GM18858 (cell line): ENCODE results near the gene MAPKAPK2.
"Not testable (repeated sequence)": the region's sequence is repeated elsewhere in the genome, so short reads cannot be mapped to it uniquely, and the experiment has no call there.

Experiments
- ATAC-seq: cut with Tn5 transposase; IDR thresholded peaks from one replicate; pipeline ENCODE4 v1.9.1; 2021; ENCODE audit not compliant: unreplicated experiment

The MAPKAPK2 gene

DNA sequence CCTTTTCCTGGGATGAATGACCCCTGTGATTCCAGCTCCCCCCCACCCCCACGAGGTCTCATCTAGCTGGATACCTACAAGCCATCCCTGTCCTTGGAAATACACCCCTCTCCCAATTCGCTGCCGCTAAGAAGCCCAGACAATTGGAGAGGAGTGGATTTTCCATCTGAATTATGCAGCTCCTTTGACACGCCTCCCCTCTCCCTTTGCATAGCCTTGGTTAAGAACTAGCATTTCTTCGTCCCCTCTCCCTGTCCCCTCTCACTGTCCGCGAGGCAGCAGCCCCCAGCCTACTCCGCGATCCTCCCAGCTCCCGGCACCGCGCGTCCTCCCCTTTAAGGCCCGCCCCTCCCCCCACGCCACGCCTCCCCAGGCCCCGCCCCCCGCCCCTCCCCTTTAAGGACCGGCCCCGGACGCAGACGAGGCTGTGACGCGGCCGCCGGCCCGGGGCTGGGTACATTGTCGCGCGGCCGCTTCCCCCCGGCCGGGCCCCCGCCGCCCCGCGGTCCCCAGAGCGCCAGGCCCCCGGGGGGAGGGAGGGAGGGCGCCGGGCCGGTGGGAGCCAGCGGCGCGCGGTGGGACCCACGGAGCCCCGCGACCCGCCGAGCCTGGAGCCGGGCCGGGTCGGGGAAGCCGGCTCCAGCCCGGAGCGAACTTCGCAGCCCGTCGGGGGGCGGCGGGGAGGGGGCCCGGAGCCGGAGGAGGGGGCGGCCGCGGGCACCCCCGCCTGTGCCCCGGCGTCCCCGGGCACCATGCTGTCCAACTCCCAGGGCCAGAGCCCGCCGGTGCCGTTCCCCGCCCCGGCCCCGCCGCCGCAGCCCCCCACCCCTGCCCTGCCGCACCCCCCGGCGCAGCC, at the start of gene MAPKAPK2:
TSS of gene MAPKAPK2 (plus strand) at position 428 of the 856 bp plus-strand sequence. CDS start at position 753, 325 bp downstream.
- ATAC-seq: no peak

DNA sequence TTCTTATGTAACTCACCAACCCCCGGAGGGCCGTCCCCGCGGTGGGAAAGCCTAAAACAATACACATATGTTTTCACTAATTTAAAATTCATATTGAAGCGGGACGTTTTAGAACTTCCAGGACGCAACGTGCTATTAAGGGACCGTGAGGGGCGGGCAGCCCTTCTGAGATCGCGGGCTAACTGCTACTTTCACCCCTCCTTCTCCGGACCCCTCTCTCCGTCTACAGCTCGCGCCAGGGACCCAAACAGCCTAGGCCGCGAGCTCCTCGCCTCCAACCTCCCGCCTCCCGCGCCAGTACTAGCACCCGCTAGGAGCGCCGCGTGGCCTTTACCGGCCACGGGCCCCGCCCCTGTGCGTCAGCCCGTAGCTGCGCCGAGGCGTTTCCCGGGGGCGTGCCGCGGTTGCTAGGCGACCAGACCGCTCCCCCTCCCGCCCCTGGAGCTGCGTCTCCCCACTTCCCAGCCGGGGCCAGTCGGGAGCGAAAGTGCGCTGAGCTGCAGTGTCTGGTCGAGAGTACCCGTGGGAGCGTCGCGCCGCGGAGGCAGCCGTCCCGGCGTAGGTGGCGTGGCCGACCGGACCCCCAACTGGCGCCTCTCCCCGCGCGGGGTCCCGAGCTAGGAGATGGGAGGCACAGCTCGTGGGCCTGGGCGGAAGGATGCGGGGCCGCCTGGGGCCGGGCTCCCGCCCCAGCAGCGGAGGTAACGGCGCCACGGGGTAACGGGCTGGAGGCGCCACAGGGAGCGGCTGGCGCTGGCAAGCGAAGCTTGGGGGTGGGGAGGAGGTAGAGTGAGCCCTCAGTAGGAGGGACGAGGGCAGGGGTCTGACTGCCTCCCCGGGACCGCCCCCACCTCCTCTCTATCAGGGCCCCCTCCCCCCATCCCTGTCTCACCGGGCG, 49.4 kb upstream of the MAPKAPK2 start, which contains the start of gene DYRK3:
TSS of gene DYRK3 (plus strand) at position 457 of the 898 bp plus-strand sequence. CDS start at position 625, 168 bp downstream.
- ATAC-seq: peak; percentile 77

DNA sequence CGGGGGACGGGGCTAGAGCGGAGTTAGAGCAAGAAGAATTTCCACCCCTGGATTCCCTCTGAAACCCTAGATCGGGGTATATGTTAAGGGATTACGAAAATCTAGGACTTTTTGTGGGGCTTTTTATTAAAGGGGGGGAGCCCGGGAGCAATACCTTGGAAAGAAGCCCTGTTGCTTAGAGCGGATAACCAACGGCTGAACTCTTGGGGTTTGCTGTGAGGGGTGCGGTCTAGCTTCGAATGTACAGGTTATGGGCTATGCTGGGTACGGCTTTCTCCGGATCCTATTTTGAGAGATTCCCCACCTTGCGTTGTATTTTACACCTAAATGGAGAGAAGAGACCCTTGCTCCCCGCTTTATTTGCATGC, 48.7 kb upstream of the MAPKAPK2 start:
- ATAC-seq: no peak

DNA sequence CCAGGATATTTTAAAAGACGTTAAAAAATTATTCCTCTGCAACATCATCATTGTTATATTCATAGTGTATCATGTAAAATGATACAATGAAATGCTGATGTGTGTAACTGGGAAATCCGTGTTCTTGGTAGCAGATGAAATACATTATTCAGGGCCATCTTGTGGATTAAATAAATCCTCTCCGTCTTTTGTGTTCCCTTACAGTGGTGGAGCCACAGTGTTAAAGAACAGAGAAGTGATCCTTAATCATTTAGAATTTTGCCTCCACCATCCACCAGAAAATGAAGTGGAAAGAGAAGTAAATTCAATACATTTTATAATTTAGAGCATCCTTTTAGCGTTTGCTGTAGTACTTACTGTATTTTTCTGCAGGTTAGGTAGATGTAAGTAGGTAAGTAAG, 48.0 kb upstream of the MAPKAPK2 start:
- no peak for ATAC-seq

DNA sequence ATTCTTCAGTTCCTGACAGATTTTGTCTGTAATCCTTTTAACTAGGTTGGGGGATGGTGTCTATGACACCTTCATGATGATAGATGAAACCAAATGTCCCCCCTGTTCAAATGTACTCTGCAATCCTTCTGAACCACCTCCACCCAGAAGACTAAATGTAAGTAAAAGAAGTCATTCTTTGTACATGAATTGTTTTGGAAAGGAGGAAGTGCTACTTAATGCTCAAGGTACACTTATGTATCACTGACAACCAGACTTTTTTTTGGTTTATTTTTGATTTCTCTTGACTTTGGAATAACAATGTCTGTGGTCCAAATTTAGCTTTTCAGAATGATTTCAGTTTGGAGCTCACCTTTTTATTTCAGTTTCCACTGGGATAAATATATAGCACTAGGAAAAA, 47.1 kb upstream of the MAPKAPK2 start:
- ATAC-seq: no peak

DNA sequence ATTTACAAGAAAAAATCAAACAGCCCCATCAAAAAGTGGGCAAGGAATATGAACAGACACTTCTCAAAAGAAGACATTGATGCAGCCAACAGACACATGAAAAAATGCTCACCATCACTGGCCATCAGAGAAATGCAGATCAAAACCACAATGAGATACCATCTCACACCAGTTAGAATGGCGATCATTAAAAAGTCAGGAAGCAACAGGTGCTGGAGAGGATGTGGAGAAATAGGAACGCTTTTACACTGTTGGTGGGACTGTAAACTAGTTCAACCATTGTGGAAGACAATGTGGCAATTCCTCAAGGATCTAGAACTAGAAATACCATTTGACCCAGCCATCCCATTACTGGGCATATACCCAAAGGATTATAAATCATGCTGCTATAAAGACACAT, 42.6 kb upstream of the MAPKAPK2 start:
- ATAC-seq: not testable (repeated sequence)

DNA sequence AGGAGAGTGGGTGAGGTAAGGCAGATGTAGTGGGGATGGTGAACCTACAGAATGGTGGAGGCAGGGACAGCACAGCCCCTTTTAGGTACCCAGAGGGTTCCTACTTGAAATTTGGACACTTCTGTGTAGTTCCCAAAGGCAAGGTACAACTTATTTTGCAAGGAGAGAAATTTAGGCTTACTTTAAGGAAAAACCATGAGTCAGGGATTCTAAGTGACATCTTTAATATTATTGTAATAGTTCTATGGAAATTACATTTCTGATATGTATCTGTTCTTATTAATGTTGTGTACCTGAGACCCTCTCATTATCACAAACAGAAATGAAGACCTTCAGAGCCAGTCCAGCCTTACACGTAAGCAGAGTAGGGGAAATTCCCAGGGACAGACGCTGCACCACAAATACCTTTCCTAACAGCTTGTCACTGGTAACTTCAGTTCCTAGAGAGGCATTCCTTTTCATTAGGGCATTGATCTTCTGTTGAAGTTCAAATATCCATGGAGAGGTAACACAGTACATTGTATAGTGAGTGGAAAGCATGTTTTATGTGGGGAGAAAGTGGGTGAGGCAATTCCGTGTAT, 41.5 kb upstream of the MAPKAPK2 start:
- no peak for ATAC-seq

DNA sequence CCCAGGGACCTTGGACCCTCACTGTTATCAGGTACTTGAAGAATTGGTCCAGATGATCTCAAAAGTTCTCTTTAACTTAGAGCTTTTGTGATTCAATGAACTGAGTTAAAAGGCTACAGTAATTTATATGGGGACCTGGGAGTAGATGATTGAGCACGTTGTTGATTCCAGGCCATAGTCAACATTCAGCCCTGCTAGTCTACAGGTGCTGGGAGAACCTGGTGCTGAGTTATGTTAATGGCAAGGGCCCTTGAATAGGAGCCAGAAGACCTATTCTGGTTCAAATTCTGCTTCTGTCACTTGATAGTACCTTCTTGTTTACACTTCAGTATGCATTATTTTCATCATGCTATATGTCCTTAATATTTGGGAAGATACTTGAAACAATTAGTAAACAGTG, 38.2 kb upstream of the MAPKAPK2 start:
- no peak for ATAC-seq

DNA sequence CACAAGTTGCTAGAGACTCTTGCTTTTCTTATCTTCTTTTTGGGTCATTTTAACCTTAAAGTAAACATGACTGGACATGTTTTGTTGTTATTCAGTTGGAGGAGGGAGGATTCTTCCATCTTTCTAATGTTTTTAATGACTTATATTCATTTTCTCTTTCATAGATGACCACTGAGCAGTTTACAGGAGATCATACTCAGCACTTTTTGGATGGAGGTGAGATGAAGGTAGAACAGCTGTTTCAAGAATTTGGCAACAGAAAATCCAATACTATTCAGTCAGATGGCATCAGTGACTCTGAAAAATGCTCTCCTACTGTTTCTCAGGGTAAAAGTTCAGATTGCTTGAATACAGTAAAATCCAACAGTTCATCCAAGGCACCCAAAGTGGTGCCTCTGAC, 37.5 kb upstream of the MAPKAPK2 start:
- ATAC-seq: no peak

DNA sequence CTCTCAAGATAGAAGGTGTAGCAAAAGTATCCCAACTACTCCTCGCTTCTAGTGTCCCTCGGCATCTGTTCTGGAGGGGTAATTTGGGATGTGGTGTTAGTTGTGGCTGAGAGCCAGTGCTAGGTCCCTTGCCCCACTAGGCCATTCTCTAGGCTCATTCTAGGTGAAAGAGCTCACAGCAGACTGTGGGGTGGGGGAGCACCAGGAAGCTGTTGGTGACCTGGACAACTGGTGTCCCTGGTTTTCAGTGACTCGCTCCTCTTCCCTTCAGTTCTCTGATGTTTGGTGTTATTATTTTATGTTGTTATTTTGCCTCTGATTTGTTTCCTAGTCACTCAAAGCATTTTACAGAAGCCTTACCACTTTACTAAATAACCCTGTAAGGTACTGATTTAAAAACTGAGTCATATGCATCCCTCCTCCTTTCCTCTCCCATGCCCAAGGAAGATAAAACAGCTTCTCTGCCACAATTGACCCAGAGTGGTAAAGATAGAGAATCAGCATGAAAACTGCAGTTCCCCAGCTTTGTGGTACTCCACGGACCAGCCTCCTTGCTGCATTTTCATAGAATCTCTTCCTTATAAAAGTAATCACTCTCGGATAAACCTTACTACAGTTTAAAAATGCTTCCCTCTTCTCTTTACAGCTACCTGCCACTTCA, 35.3 kb upstream of the MAPKAPK2 start:
- ATAC-seq: no peak

DNA sequence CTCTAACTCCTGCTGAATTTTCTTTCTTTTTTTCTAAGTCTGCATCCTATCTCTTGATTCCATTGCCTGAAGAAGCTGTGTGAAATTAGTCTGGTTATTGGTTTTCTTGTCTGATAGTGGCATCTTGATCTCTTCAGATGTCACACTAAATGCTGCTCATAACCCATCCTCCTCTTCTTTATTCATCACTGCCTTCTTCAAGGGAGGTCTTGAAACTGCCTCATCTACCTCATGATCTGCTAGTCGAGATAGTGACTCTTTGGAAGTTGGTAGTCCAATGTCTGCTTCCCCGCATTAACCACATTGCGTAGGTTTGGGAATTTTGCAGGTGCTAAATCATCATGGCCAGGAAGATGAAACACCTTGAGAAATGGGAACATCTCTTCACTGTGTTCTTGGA, 33.7 kb upstream of the MAPKAPK2 start:
- no peak for ATAC-seq

DNA sequence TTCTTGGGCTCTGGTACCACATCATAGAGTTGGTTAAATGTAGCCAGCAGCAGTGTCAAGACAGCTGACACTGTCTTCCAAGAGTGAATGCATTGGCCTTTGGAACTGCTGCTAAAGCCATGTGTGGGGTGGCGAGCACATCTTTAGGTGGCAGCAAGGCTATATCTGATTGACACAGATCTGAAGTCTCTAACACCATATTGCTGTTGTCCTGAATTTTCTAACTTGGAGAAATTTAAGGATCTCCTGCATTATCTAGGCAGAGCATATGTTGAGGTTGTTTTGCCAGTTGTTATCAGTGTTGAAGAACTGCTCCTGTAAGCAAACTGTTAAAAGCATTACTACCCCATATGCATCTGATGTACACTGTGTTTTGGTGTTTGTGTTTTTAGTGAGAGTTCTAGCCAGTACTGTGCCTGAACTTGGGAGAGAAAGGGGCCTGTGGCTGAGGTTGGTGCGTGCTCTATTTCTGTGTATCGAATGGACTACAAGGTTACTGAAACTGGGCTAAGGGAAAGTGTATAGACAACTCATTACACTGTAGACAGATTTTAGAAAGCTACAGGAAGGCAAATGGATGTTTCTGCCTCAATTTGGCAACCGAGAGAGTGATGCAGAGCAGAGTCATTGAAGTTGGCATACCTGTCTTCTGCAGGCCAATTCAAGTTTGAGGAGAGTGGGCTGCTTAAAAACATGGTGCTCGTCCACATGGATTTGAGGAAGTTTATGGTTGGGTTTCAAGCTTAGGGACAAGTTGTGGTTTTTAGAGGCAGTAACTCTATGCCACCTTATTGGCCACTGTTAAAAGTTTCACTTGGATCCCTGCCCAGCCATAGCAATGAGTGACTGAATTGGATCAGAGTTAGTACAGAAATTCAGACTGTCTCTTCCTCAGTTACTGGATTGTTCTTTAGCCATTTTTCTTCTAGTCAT, 32.5 kb upstream of the MAPKAPK2 start:
- no peak for ATAC-seq

DNA sequence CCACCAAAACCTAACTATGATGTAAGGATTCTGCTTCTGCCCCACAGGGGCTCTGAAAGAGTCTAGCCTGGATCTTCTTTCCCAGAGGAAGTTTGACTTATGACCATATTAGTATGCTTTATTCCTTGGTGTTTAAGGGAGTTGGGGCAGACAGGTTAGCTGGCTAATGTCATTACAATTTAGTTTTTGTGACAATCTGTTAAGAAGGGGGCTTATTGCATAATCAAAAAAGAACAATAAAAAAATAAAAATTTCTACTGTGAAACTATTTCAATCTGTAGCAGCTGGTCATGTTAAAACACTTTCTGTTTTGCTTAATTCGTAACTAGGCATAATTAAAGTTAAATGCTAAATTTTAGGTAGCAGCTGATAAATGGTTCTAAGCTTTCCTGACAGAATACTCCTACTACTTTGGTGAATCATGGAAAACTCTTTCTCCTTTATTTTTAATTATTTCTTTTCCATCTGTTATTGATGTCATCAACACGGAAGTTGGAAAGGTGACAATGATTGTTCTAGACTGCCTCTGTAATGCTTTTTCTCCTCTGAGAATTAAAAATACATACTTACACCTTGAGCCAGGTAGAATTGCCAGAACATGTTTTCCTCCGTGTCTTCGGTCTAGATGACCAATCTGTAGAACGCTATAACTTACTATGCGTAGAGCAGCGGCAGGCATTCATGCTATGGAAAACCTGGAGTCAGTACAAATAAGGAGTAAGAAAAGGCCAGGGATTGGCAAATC, 30.8 kb upstream of the MAPKAPK2 start:
- no peak for ATAC-seq

DNA sequence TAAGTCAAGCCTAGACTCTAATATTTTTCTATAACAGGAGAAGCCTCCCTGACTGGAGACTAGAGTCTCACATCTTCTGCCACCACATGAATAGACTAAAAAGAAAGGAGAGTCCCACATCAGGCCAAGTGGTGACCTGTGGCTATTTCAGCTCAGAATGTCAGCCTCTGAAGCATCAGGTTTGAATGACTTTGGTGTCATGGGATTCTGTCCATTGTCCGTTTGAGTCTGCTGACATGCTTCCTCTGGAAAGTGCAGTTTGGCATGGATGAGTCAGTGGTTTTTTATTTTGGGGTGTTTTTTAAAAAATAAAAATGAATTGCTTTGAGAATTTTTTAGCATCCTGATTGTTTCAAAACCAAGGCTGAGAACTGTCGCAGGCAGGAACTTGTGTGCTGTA, 29.9 kb upstream of the MAPKAPK2 start:
- no peak for ATAC-seq

DNA sequence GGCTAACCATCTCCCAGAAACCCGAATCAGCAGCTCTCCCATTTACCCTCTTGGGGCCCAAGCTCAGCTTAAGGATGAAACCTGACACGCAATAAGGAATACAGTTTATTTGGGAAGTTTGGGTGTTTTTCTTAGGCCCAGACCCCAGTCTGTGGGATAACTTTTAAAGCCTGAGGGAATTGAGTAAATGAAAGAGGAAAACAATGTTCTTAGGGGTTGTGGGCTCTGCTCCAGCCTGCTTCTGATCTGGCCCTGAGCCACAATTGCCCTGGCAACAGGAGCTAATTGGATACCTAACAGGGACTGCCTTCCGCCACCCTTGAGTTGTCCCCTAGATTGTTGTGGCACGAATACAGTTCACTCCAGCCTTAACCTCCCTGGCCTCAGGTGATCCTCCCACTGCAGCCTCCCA, 29.2 kb upstream of the MAPKAPK2 start:
- no peak for ATAC-seq

DNA sequence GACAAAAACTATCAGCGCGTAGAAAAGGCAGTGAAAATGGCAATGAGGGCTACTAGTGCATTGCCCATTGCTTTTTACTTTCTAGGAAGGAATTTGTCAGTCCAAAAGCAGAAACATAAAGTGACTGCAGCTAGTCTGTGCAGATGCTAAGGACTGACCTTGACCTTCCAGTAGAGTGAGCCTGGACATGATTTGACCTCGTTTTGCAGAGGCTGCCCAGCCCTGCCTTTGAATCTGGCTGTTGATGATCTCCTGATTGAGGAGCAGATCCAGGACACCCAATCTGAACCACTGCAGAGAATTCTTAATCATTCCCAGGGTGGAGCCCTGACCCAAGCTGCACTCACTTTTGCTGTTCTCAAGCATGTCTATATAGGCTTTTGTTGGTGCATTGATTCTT, 27.8 kb upstream of the MAPKAPK2 start:
- no peak for ATAC-seq

DNA sequence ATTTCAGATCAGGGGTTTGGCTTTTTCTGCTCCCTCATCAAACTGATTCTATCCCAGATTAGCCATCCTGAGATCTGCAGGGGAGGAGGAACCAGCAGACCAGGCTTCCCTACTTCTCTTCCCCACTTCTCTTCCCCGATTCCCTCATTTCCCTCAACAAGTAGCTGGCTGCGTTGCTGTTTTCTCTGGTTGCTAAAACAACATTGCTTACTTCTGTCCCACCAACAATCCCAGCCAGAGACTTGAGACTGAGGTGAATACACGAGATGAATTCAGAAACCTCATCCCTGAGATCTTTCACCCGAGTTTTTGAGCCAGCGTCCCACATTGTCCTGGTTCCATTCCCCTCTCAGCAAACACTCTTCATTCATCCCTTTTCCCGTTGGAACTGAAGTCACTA, 27.0 kb upstream of the MAPKAPK2 start:
- ATAC-seq: no peak

DNA sequence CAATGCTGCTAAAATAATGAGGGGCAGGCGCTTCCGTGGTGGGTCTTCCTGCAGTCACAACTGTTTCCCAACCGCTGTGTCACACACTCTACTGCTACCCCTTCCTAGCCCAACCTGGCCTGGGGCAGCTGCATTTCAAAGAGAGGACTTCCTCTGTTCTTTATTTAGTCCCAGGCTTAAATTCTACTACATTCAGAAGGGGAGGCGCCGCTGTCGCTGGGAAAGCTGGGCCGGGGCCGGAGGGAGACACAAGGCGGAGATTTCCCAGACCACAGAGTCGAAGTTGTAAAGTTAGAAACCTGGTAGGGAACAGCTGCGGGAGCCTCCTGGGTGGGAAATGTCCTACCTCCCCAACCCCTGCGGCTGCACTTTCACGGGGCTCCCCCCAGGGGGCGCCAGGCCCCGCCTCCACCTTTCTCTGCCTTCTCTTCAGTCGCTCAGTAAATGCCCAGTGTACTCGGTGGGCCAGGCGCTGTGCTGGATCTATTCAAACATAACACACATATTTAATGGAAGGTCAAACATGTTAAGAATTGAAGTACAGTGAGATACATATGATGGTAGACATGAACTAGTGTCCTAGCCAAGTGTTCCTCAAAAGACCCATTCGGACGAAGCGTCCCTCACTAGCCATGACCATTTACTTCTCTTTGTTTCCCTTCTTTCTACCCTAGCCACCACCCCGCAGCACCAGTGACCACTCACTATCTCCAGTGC, 26.3 kb upstream of the MAPKAPK2 start:
- no peak for ATAC-seq

DNA sequence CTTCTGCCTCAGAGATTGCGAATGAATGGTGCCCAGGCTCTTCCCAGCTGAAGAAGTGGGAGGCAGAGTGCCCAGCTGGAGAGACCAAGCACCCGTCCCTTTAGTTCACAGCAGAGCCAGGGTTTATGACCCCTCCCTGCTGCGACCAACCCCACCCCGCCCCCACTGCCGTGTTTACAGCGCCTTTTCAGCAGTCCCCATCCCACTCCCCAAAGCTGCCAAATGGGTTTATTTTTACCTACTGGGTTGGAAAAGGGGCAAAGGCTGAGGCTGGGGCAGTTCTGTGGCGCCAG, 25.8 kb upstream of the MAPKAPK2 start:
- no peak for ATAC-seq
